RWPE2 (cell line): ENCODE measurements around the gene COL4A3.

Experiments
- ATAC-seq: fragments of 200-7000 bp; cut with Tn5 transposase; 3 replicates; pipeline ENCODE4 v1.9.1; 2021; ENCODE audit warnings: low read depth
- DNase-seq: peaks from one replicate; pipeline ENCODE4 v3.0.0-alpha.2; 2020; ENCODE audit warnings: low spot score
- H3K27ac ChIP-seq: fragments of 450-650 bp; 2 replicates; pipeline ENCODE4 v1.5.1; 2017; ENCODE audit warnings: mild to moderate bottlenecking; ENCODE audit not compliant: poor library complexity, severe bottlenecking
- H3K27me3 ChIP-seq: fragments of 250-450 bp; sonication (Bioruptor Pico); 2 replicates; pipeline ENCODE4 v1.5.1; 2021; ENCODE audit warnings: mild to moderate bottlenecking, moderate library complexity; ENCODE audit not compliant: insufficient read depth, poor library complexity, severe bottlenecking
- H3K36me3 ChIP-seq: fragments of 250-450 bp; sonication (Bioruptor Pico); 2 replicates; pipeline ENCODE4 v1.5.1; 2020; ENCODE audit warnings: low read depth, mild to moderate bottlenecking, moderate library complexity
- H3K4me1 ChIP-seq: fragments of 250-450 bp; sonication (Bioruptor Pico); 2 replicates; pipeline ENCODE4 v1.5.1; 2021; ENCODE audit warnings: mild to moderate bottlenecking, moderate library complexity; ENCODE audit not compliant: insufficient read depth, poor library complexity, severe bottlenecking
- H3K4me3 ChIP-seq: fragments of 250-450 bp; sonication (Bioruptor Pico); 2 replicates; pipeline ENCODE4 v1.5.1; 2021; ENCODE audit warnings: mild to moderate bottlenecking, moderate library complexity; ENCODE audit not compliant: severe bottlenecking
- H3K9me3 ChIP-seq: fragments of 250-450 bp; sonication (Bioruptor Pico); 2 replicates; pipeline ENCODE4 v1.5.1; 2021; ENCODE audit warnings: mild to moderate bottlenecking, moderate library complexity; ENCODE audit not compliant: severe bottlenecking
- TF ChIP-seq, protein P1 (sequence below): fragments of 450-650 bp; IDR thresholded peaks from one replicate; pipeline ENCODE4 v1.5.1; 2017; ENCODE audit warnings: mild to moderate bottlenecking, moderate library complexity; ENCODE audit not compliant: poor library complexity, severe bottlenecking

Gene COL4A3

DNA sequence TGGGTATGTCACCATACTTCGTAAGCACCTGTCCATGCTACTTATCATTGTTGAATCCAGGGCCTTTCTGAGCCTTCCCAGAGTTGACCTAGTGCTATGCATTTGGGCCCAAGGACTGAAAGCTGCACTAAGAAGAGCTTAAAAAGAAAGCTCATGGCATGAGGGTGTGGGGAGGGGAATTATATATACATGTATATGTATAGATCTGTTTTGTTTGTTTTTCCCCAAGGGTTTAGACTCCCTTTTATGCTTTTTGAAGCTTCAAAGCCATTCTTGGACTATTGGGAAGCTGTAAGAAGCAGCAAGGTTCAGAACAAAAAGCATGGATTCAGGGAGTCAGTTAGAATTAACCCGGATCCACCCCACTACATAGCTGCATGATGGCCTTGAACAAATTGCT, 183.9 kb downstream of the COL4A3 start:
- ATAC-seq (no peak), DNase-seq (no peak)
- TF ChIP-seq, protein P1, sequence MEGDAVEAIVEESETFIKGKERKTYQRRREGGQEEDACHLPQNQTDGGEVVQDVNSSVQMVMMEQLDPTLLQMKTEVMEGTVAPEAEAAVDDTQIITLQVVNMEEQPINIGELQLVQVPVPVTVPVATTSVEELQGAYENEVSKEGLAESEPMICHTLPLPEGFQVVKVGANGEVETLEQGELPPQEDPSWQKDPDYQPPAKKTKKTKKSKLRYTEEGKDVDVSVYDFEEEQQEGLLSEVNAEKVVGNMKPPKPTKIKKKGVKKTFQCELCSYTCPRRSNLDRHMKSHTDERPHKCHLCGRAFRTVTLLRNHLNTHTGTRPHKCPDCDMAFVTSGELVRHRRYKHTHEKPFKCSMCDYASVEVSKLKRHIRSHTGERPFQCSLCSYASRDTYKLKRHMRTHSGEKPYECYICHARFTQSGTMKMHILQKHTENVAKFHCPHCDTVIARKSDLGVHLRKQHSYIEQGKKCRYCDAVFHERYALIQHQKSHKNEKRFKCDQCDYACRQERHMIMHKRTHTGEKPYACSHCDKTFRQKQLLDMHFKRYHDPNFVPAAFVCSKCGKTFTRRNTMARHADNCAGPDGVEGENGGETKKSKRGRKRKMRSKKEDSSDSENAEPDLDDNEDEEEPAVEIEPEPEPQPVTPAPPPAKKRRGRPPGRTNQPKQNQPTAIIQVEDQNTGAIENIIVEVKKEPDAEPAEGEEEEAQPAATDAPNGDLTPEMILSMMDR: no peak
- Histone ChIP-seq H3K9me3 (no peaks in the 10 kb centered on the region), H3K27me3 (no peaks in the 10 kb centered on the region), H3K27ac (no peak overlapping the region), H3K4me1 (peaks cover 6% of the 10 kb centered on the region), H3K4me3 (no peak overlapping the region), H3K36me3 (peaks cover 66% of the 10 kb centered on the region)

DNA sequence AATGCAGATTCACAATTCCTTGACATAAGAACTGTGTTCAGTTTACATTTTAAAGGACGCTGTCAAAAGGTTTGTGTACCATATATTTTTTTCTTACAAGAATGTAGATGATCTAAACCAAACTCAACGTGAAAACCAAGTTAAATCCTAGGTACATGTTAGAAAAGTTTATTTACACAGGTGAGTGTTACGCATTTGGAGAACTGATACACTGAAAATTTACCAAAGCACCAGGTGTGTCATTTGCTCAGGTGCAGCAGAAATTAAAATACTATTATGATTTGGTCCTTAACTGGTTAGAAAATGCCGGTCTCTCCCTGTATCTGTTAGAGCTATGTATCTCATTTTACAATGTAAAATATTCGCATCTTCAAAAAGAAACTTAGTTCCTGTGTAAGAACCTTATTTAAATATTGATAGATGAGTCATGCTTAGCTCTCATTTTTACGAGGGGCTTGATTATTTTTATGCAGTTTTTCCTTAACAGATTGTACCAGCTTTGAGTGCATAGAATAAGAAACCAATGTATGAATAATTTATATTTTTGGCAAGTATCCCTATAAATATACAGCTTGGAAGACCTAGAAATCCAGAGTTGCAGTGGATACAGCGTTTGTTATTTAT, 185.7 kb downstream of the COL4A3 start:
- TF ChIP-seq, protein P1: no peak
- Histone ChIP-seq H3K27me3 (no peaks in the 10 kb centered on the region), H3K36me3 (peaks cover 65% of the 10 kb centered on the region), H3K9me3 (no peaks in the 10 kb centered on the region), H3K4me1 (peaks cover 6% of the 10 kb centered on the region), H3K4me3 (no peak overlapping the region), H3K27ac (no peak overlapping the region)
- ATAC-seq: no peak
- DNase-seq: no peak

DNA sequence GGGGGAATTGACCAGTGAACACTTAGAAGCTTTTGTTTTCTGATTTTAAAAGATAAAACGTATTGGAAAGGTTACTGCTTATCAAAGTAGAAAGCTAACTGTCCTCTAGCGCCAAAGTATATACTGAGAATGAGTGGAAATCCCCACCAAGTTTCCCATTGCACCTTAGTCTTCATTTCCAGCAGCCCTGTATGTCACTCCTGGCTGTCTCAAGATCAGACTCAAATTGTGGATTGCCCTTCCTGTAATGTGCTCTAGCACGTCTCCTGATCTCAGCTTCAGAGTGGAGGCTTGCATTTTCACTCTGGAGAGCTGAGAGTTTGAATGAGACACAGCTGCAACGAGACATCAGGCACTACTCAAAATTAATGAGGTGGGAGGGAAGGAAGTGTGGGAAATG, 187.2 kb downstream of the COL4A3 start:
- H3K36me3 ChIP-seq: peaks cover 65% of the 10 kb centered on the region
- TF ChIP-seq, protein P1: no peak
- peaks cover 6% of the 10 kb centered on the region for H3K4me1 ChIP-seq
- no peak for ATAC-seq
- no peak overlapping the region for H3K27ac ChIP-seq
- H3K4me3 ChIP-seq: no peak overlapping the region
- H3K27me3 ChIP-seq: no peaks in the 10 kb centered on the region
- no peaks in the 10 kb centered on the region for H3K9me3 ChIP-seq
- no peak for DNase-seq

DNA sequence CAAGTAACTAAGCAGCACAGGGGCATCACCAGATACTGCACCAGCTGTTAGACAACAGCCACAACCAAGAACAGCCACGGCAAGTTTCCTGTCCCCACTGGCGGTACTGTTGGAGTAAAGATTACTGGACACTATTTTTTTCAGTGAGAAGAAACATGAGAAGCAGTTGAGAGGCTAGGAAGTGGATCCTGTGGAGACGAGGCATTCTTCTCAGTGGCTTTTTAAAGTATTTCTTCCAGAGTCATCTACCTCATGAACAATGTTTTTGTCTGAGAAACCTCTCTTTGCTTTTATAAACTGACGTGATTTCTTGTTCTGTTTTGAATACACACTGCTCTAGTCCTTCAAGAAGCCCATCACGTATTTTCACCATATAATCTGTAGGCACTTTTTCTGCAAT, 195.9 kb downstream of the COL4A3 start:
- Histone ChIP-seq H3K27ac (no peak overlapping the region), H3K4me1 (no peaks in the 10 kb centered on the region), H3K27me3 (no peaks in the 10 kb centered on the region), H3K4me3 (no peak overlapping the region), H3K36me3 (peaks cover 42% of the 10 kb centered on the region), H3K9me3 (no peaks in the 10 kb centered on the region)
- no peak for DNase-seq
- TF ChIP-seq, protein P1: no peak
- no peak for ATAC-seq

DNA sequence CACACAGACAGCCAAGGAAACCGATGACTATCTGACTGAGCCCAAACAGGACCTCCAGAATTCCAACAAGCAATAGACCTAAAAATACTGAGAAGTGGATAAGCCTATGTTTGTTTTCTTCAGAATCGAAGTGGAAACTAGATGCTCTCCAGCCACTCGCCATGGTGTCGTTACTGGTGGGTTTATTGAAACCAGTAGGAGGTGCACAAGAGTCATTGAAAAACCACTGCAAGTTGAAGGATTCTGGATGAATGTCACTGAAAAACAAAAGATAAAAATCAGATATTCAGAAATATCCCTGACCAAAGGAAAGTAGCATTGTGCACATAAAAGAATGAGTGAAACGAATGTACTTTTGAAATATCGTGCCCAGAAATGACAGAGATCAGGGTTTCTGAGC, 199.3 kb downstream of the COL4A3 start:
- peaks cover 13% of the 10 kb centered on the region; the same call in 1 of the 2 replicates for H3K36me3 ChIP-seq
- DNase-seq (no peak), ATAC-seq (no peak)
- TF ChIP-seq, protein P1: peak; percentile 5
- no peak overlapping the region for H3K4me3 ChIP-seq
- no peak overlapping the region for H3K27ac ChIP-seq
- no peaks in the 10 kb centered on the region for H3K27me3 ChIP-seq
- H3K9me3 ChIP-seq: no peaks in the 10 kb centered on the region
- H3K4me1 ChIP-seq: no peaks in the 10 kb centered on the region
